DND-41 (cell line): Measurements from ENCODE around the gene SUPT7L.

Experiments
- EZH2 ChIP-seq: IDR thresholded peaks from 3 replicates; pipeline ENCODE4 v1.6.1; 2012; ENCODE audit warnings: borderline replicate concordance, low read depth, mild to moderate bottlenecking, moderate library complexity, low read length, inconsistent platforms; ENCODE audit not compliant: severe bottlenecking
- TF ChIP-seq, protein P1 (sequence below): IDR thresholded peaks from 2 replicates; pipeline ENCODE4 v1.5.1; 2012; ENCODE audit warnings: borderline replicate concordance, low read length, moderate library complexity, mild to moderate bottlenecking; ENCODE audit not compliant: poor library complexity, severe bottlenecking; ENCODE audit errors: extremely low read depth

DNA sequence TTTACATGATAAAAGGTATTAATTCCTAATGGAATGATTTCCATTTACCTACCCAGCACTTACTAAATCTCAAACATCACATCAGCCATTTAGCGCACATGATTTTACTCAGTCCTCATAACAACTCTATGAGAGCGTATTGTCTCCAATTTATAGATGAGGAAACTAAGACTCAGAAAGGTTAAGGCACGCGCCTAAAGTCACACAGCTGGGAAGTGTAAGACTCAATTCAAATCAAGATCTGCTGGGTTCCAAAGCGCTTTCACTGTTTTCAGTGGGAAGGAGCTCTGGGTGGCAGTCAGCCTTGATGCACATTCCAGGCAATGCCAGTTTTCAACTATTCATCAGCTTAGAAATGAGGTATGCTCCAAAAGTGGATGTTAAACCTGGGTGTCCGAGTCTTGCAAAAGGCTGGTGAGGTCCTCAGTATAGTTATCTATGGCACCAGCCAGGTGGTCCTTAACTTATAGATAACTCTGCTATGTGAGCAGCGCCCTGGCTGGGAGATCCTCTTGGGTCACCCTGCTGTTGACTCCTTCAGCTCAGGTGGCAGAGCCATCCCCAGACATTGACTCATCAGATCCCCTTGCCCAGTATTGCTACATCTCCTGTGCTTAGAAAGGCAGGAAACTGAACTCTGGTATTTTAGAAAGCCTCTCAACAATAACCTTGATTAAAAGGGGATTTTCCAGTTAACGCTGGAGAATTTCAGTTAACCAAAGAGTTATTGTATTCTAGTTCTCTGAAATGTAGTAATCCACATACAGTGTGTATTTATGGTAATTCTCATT lies 47.4 kb upstream of the SUPT7L start:
- TF ChIP-seq, protein P1, sequence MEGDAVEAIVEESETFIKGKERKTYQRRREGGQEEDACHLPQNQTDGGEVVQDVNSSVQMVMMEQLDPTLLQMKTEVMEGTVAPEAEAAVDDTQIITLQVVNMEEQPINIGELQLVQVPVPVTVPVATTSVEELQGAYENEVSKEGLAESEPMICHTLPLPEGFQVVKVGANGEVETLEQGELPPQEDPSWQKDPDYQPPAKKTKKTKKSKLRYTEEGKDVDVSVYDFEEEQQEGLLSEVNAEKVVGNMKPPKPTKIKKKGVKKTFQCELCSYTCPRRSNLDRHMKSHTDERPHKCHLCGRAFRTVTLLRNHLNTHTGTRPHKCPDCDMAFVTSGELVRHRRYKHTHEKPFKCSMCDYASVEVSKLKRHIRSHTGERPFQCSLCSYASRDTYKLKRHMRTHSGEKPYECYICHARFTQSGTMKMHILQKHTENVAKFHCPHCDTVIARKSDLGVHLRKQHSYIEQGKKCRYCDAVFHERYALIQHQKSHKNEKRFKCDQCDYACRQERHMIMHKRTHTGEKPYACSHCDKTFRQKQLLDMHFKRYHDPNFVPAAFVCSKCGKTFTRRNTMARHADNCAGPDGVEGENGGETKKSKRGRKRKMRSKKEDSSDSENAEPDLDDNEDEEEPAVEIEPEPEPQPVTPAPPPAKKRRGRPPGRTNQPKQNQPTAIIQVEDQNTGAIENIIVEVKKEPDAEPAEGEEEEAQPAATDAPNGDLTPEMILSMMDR, result no peak
- TF ChIP-seq EZH2, result no peak
